Neural progenitor cell (in vitro differentiated cells): ENCODE measurements around the gene ASPHD1.

Source experiments
- EZH2phosphoT487 ChIP-seq: fragments of 200-600 bp; sonication (generic); IDR thresholded peaks from 2 replicates; pipeline ENCODE4 v1.6.1; 2017; ENCODE audit warnings: antibody characterized with exemption
- TF ChIP-seq, protein P1 (sequence below): fragments of 200-600 bp; sonication (generic); IDR thresholded peaks from 2 replicates; pipeline ENCODE4 v1.5.1; 2017; ENCODE audit warnings: antibody characterized with exemption, mild to moderate bottlenecking

- TF ChIP-seq, protein P1, sequence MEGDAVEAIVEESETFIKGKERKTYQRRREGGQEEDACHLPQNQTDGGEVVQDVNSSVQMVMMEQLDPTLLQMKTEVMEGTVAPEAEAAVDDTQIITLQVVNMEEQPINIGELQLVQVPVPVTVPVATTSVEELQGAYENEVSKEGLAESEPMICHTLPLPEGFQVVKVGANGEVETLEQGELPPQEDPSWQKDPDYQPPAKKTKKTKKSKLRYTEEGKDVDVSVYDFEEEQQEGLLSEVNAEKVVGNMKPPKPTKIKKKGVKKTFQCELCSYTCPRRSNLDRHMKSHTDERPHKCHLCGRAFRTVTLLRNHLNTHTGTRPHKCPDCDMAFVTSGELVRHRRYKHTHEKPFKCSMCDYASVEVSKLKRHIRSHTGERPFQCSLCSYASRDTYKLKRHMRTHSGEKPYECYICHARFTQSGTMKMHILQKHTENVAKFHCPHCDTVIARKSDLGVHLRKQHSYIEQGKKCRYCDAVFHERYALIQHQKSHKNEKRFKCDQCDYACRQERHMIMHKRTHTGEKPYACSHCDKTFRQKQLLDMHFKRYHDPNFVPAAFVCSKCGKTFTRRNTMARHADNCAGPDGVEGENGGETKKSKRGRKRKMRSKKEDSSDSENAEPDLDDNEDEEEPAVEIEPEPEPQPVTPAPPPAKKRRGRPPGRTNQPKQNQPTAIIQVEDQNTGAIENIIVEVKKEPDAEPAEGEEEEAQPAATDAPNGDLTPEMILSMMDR, result no peak
- no peak for TF ChIP-seq EZH2phosphoT487
Measured at GRCh38 chr16:29911676-29912010, 11.4 kb downstream of the ASPHD1 start.
